K562 (cell line): Measurements from ENCODE around the gene PCSK5. TPM values are rescaled to one million over a fixed set of nuclear protein-coding genes. Genes with fewer than 3 reads are reported as not detected.

Source experiments
- ATF7 ChIP-seq: fragments of 450-650 bp; IDR thresholded peaks from 2 replicates; pipeline ENCODE4 v1.7.1; 2014; ENCODE audit warnings: mild to moderate bottlenecking, moderate library complexity
- CHD7 ChIP-seq: fragments of 200-600 bp; sonication (generic); IDR thresholded peaks from one replicate; pipeline ENCODE4 v1.6.1; 2012; ENCODE audit warnings: mild to moderate bottlenecking, low read depth, low read length, inconsistent platforms
- HNRNPLL ChIP-seq: fragments of 200-400 bp; formaldehyde crosslinking; IDR thresholded peaks from 2 replicates; pipeline ENCODE4 v1.6.1; 2017; ENCODE audit warnings: low read length, low read depth, mild to moderate bottlenecking; ENCODE audit not compliant: poor library complexity, severe bottlenecking
- polyA plus RNA-seq, 8 experiments: library from polyadenylated mRNA; depleted of rRNA in 4 of 8; stranded (reverse) in 5 of 8; unstranded in 3 of 8; fragments of >200 nt; fragmentation: Nextera tagmentation in 2 of 8; fragmentation: Illumina TruSeq in 1 of 8; extraction: Ambion mirVana in 2 of 8; extraction: Trizol in 1 of 8; gene quantifications; 2 replicates each; pipeline versions ENCODE4 v1.2.1 to v1.2.3, GENCODE V29; 2011 to 2014; ENCODE audit warnings: inconsistent platforms in 1 of 8, missing spikeins in 1 of 8
- total RNA-seq, 7 experiments: library from RNA; depleted of rRNA in 6 of 7; stranded (reverse); fragments of >200 nt in 6 of 7; fragmentation: Illumina TruSeq in 2 of 7; extraction: Trizol in 2 of 7; gene quantifications; 2 replicates each; pipeline versions ENCODE4 v1.2.1 to v1.2.3, GENCODE V29; 2011 to 2021; ENCODE audit warnings: low replicate concordance in 1 of 7
- TF ChIP-seq, protein P1 (sequence below), 2 experiments: fragments of 450-650 bp; IDR thresholded peaks; 2 replicates each; pipeline ENCODE4 v1.6.1; 2016
- TF ChIP-seq, protein P2 (sequence below): fragments of 250-450 bp; sonication (Bioruptor Pico); IDR thresholded peaks from 2 replicates; pipeline ENCODE4 v1.8.0; 2021; ENCODE audit warnings: mild to moderate bottlenecking, moderate library complexity

The PCSK5 gene
- total and polyA plus RNA-seq, 9 of the 15 experiments (the other 6 are each of a cell fraction or from before 2014, with no cell fraction given), result not detected

- TF ChIP-seq CHD7 (no peak), ATF7 (no peak), HNRNPLL (no peak)
- TF ChIP-seq, protein P1, sequence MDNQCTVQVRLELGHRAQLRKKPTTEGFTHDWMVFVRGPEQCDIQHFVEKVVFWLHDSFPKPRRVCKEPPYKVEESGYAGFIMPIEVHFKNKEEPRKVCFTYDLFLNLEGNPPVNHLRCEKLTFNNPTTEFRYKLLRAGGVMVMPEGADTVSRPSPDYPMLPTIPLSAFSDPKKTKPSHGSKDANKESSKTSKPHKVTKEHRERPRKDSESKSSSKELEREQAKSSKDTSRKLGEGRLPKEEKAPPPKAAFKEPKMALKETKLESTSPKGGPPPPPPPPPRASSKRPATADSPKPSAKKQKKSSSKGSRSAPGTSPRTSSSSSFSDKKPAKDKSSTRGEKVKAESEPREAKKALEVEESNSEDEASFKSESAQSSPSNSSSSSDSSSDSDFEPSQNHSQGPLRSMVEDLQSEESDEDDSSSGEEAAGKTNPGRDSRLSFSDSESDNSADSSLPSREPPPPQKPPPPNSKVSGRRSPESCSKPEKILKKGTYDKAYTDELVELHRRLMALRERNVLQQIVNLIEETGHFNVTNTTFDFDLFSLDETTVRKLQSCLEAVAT (IDR thresholded peaks at IDR 0.05), result no peak
- TF ChIP-seq, protein P2, sequence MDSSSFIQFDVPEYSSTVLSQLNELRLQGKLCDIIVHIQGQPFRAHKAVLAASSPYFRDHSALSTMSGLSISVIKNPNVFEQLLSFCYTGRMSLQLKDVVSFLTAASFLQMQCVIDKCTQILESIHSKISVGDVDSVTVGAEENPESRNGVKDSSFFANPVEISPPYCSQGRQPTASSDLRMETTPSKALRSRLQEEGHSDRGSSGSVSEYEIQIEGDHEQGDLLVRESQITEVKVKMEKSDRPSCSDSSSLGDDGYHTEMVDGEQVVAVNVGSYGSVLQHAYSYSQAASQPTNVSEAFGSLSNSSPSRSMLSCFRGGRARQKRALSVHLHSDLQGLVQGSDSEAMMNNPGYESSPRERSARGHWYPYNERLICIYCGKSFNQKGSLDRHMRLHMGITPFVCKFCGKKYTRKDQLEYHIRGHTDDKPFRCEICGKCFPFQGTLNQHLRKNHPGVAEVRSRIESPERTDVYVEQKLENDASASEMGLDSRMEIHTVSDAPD, result no peak
Observed at GRCh38 chr9:76143834-76144233, 253.4 kb downstream of the PCSK5 start (continued).
